GM19455 (cell line): Measurements from ENCODE around the gene CCDC146.
"Not testable (repeated sequence)": the region's sequence is repeated elsewhere in the genome, so short reads cannot be mapped to it uniquely, and the experiment has no call there.

Experiments used
- ATAC-seq: cut with Tn5 transposase; IDR thresholded peaks from one replicate; pipeline ENCODE4 v1.9.1; 2021; ENCODE audit not compliant: unreplicated experiment

Gene CCDC146

GRCh38 chr7:77138668-77139067 is 16.3 kb downstream of the CCDC146 start:
- ATAC-seq, result not testable (repeated sequence)

- not testable (repeated sequence) for ATAC-seq
These were observed 17.9 kb downstream of the CCDC146 start for GRCh38 chr7:77140291-77140690.

DNA sequence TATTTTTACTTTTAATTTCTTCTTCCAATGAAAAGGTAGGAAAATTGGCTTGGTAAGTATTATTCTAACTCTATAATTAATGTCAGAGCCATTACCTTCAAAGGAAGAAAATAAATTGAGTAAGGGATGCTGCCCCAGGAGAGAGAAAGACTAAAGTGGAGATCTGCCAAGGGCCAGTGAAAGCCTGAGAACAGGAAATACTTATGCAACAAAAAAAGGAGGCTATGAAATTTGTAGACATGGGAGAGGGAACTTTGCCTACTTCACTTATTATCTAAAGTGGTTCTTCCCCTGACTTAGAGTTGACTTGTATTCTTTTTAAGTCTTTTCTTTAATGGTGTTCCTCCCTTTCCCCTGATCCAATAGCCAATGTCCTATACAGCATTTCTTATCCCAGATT is 29.8 kb downstream of the CCDC146 start:
- not testable (repeated sequence) for ATAC-seq

DNA sequence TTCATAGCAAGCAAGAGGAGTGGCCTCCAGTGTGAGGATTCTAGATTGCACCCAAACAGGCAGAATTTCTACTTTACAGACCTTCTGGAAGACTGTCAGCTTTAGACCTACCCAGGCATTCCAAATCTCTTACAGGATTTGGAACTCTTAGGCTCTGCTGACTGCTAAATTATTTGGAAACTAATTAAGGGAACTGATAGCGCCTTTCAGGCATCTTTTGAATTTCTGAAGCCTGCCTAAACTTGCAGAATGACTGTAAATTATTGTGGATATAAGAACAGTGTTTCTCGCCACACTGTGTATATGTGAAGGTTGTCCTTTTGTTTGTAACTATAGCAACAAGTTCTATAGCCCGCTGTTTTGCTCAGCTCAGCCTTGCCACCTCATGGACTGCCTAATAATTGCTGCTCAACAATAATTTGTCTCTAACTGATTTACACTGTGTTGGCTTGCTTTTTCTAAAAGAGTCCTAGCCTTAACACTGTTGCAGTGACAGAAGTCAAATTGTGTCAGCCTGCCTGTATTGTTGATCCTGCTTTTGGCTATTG is 32.6 kb downstream of the CCDC146 start:
- ATAC-seq, result peak; percentile 56

GRCh38 chr7:77155601-77156377 is 33.4 kb downstream of the CCDC146 start:
- ATAC-seq, result not testable (repeated sequence)

DNA sequence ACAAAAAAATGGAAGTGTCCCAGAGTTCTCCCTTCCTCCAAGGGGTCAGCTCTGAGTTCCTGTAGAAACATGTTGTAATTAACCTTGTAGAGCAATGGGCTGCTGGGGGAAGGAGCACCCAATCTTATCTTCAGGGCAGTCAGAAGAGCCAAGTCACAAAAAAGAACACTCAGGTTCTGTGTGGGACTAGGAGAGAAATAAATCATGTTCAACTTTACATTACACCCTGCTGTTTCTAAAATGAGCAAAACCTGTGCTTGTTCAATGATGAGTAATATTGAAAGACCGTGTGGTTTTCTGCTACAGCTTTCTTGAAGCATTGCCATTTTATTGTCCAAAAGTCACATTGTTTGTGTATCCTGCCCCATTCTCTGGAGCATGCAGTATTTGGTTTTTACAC is 34.6 kb downstream of the CCDC146 start:
- peak; percentile 80 for ATAC-seq

GRCh38 chr7:77157446-77157845 is 35.0 kb downstream of the CCDC146 start:
- peak; percentile 53 for ATAC-seq

DNA sequence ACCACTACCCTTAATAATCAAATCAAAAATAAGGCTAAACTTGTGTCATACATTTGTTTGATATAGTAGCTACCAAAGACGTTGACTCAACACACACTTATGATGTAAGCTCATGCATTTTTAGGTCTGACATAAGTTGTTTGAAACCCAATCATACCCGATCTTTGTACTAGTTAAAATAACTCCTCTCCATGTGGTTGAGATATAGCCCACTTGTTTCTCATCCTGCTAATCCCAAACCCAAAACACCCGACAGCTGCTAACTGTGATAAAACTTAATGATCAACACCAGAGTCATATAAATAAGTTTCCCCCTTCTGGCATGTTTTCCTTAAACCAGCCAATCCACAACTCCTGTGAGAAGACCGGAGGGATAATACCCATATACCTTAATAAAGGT is 48.7 kb downstream of the CCDC146 start:
- ATAC-seq, result not testable (repeated sequence)

GRCh38 chr7:77172437-77173172 is 50.2 kb downstream of the CCDC146 start:
- not testable (repeated sequence) for ATAC-seq

DNA sequence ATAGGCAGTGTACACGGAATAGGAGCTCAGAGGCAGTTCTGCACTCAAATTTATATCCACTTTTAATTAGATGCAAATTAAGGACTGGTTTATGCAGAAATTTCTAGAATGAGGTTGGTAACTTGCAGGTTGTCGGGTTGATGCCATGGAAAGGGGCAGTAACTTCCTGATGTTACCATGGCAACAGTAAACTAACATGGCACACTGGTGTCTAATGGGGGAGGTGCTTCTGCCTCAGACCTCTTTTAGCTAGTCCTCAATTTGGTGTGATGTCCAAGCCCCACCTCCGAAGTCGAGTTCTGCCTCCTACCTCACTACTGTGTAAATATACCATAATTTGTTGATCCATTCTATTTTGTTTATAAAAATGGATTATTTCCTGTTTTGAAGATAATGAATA is 52.0 kb downstream of the CCDC146 start:
- ATAC-seq, result not testable (repeated sequence)

DNA sequence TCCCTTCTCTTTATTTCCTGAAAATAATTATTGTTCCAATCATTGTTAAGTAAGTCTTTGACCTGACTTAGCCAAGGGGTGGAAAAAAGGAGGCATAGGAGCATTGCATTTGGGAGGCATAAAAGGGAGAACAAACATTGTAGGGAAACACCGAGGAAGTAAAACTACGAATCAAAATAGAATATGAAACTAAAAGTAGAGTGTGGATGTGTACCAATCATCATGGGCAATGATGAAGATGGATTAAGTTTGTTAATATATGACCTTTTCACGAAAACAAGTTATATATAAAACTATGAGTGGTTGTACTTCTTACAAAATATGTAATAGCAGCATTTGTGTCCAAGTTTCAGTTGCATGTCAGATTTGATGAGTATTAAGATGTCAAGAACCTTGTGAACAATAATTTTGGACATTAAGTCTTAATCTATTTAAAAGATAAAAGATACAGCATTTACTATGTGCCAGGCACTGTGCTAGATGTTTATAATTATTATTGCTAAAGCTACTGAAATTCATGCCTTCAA is 52.9 kb downstream of the CCDC146 start:
- not testable (repeated sequence) for ATAC-seq

DNA sequence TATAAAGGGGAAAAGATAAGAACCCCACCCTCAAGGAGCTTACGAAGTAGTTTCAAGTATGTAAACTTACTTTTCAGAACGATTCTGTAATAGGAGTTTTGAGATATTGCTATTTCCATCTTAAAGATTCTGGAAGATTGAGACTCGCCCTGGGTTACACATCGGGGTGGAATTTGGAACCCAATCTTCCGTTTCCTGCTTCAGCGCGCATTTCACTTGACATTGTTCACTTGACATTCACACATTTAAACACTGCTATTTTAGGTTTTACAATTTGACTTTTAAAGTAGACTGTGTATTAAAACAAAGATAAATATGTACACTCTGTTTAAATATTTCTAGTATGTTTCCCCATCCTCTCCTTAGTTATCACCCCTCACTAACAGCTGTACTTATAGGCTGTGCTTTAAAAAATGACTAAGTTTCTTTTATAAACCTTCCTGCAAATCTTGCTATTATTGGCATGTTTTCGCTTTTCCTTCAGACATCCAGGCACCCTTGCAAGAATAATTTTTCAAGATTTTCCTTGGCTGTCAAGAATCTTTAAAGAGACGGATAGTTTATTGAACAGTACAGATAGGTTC is 55.0 kb downstream of the CCDC146 start:
- not testable (repeated sequence) for ATAC-seq

DNA sequence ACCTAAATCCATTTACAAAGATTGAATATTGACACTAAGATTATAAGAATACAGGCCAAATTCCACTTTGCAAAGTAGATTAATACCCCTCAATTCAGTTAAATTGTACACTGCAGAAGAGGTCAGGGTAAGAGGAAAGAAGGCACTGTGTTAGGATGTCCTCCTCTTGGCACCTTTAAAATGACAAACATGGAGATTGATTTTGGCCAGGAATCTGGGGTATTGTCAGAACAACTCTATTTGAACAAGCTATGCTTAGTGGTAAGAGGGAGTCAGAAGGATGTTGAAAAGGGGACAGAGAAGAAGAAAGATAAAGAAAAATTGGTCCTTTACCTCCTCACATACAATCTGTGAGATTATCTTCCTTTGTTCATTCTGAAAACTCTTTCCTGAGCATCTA is 55.6 kb downstream of the CCDC146 start:
- ATAC-seq, result not testable (repeated sequence)

- ATAC-seq, result no peak
These were observed 58.7 kb downstream of the CCDC146 start for GRCh38 chr7:77181015-77181595.

- no peak for ATAC-seq
These were observed 59.3 kb downstream of the CCDC146 start for GRCh38 chr7:77181734-77182133.

DNA sequence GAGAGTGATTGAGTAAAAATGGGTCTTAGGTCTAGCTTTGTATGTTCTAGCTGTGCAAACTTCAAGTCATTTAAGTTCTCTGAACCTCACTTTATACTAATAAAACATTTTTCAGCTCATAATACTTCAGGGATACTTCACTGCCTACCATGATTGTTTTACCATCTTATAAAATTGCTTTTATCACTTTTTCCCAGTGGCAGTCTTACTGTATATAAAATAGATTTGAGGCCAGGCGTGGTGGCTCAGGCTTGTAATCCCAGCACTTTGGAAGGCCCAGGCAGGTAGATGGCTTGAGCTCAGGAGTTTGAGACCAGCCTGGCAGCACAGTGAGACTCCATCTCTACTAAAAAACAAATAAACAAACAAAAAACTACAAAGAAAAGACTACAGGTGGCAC is 59.8 kb downstream of the CCDC146 start:
- ATAC-seq, result no peak

GRCh38 chr7:77184463-77184862 is 62.0 kb downstream of the CCDC146 start:
- no peak for ATAC-seq

DNA sequence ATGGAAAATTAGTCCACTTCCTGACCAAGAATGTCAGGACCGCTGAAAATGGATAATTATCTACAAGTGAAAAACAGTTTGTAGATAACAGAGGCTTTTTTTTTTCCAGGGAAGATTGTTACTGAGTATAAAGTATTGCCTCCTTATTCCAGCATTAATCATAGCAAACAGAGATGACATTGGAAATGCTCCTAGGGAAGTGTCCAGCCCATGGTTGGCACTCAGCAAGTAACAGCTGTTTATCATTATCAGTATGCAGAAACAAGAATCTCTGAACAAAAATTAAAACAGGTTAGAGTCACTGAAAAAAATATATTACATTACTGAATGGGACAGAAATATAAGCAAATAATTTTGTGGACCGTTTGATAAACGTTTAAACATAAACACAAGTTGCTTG is 62.6 kb downstream of the CCDC146 start:
- no peak for ATAC-seq

GRCh38 chr7:77185866-77186265 is 63.5 kb downstream of the CCDC146 start:
- ATAC-seq, result no peak

- ATAC-seq, result no peak
These were observed 66.5 kb downstream of the CCDC146 start for GRCh38 chr7:77188731-77189437.
